ENCODE measurements around the gene SIGLEC11.

GRCh38 chr19:49977881-49978280 is 16.9 kb upstream of the SIGLEC11 start:
- TF ChIP-seq CTCF (IDR thresholded peaks at IDR 0.05) (no peak), EZH2 (IDR thresholded peaks at IDR 0.05) (no peak)
